HG03108 (cell line): ENCODE data around the gene HDHD2.
"Not testable (repeated sequence)": the region's sequence is repeated elsewhere in the genome, so short reads cannot be mapped to it uniquely, and the experiment has no call there.

Experiments
- ATAC-seq: cut with Tn5 transposase; IDR thresholded peaks from one replicate; pipeline ENCODE4 v1.9.1; 2021; ENCODE audit warnings: moderate library complexity; ENCODE audit not compliant: unreplicated experiment

HDHD2 gene, protein sequence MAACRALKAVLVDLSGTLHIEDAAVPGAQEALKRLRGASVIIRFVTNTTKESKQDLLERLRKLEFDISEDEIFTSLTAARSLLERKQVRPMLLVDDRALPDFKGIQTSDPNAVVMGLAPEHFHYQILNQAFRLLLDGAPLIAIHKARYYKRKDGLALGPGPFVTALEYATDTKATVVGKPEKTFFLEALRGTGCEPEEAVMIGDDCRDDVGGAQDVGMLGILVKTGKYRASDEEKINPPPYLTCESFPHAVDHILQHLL

DNA sequence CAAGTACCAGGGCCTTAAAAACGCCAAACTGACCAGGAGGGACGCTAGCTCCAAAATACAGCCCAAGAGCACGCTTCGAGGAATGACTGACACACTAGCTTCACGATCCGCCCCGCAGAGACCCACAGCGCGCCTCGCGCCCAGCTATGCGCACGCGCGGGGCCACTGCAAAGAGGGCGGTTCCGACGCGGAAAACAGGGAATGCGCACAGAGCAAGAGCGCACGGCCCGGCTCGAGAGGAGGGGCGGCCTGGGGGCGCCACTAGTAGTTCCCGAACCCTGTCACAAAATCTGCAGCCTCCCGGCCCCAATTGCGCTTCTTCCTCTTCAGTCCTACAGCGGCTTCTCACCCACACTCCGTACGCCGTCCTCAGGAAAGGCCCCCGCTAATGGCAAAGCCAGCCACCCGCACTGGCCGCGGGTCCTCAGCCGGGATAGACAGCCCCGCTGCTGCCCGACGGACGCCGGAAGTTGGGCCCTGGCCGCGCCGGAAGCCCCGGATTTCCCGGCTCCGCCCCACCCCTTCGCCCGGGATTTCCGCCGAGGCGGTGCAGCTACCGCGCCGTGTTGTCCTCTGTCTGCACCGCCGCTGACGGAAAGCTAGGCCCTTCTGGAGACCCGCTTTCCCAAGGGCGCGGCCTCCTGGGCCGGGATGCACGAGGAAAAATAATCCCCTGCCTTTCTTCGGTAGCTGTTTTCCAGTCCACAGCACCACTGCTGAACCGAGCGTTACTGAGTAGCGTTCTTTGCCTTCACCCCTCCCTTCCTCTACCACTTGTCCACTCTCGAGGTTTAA lies at the start of gene HDHD2:
Gene HDHD2 (minus strand): TSS at position 472 of the 795 bp plus-strand sequence. CDS start 14,061 bp downstream, outside the sequence.
- ATAC-seq = peak; percentile 95

DNA sequence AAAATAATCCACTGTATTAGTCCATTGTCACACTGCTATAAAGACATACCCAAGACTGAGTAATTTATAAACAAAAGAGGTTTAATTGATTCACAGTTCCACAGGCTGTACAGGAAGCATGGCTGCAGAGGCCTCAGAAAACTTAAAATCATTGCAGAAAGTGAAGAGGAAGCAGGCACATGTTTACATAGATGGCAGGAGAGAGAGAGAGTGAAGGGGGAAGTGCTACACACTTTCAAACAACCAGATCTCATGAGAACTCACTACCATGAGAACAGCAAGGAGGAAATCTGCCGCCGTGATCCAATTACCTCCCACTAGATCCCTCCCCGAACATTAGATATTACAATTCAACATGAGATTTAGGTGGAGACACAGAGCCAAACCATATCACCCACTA lies 45.7 kb upstream of the HDHD2 start:
- ATAC-seq = not testable (repeated sequence)

DNA sequence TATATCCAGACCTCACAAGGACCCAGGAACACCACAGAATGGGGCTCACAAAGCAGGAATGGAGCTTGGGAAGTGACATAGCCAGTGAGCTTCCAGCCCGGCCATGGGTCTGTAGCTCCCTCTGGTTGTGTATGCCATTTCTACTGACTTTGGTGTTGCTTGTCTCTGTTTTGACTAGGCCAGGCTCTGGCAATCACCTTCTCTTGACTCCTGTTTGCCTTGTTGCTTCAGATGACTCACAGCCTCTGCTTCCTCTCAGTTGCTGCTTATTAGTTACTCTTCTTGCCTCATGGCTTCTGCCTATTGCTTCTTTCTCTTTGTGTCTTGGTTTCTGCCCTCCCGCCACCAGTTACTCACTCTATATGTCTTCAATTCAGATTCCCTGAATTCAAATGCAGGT lies 41.7 kb upstream of the HDHD2 start:
- no peak for ATAC-seq

DNA sequence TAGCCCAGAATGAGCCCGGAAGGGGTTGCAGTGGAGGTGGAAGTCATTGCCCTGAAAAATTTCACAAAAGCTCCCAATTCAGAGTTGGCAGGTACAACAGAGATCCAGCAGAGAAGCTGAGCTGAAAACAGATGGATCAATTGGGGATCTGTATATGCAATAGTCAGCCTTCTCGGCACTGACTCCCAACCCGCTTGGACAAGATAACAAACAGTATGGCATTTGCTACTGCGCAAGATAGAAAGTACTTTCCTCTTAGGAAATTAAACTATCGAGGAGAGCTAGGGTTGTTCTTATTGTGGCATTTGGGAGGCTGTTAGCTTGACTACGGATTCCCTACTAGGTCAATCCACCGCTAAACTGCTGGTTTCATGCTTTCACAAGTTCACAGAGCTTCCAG lies 37.4 kb upstream of the HDHD2 start:
- ATAC-seq = no peak

DNA sequence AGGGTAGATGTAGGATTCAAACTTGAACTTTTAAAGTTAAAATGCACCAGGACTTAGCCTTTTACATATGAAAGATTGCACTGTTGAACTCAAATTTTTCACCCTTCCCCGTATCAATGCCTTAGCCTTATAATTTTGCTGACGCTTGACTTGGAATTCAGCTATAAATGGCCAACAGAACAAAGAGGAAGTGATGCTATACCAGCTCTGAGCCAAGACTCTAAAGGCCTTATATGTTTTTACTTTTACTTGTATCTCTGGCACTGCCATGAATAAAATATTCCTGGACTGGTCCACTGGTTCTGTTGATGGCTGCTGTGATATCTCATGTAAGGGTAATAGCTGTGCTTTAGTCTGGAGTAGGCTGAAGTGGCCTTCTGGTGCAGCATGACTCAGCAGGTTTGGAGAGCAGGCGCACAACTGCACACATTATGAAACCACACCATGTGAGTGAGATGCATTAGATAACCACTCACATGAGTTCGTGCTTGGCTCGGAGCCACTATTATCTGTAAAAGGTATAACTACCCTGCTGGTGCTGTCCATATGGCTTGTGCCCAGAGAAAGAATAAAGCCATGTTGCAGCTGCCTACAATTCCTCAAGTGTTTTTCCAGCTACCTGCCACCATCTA lies 34.2 kb upstream of the HDHD2 start:
- ATAC-seq = no peak

DNA sequence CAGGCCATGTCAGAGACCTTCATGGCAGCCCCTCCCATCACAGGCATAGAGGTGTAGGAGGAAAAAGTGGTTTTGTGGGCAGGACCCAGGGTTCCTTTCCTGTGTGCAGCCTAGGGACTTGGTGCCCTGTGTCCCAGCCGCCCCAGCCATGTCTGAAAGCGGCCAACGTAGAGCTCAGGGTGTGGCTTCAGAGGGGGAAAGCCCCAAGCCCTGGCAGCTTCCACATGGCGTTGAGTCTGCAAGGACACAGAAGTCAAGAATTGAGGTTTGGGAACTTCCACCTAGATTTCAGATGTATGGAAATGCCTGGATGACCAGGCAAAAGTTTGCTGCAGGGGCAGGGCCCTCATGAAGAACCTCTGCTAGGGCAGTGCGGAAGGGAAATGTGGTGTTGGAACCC lies 31.9 kb upstream of the HDHD2 start:
- not testable (repeated sequence) for ATAC-seq

DNA sequence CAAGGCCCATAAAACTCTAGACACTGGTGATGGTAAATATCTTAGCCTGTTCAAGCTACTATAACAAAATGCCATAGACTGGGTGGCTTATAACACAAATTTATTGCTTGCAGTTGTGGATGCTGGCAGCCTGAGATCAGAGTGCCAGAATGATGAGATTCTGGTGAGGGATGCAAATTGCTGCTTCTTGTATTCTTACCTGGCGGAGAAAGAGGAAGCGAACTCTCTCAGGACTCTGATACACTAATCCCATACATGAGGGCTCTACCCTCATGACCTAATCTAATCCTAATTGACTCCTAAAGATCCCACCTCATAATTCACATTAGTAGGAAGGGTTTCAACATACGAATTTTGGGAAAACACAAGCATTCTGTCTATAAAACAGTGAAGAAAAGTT lies 30.5 kb upstream of the HDHD2 start:
- ATAC-seq = no peak

DNA sequence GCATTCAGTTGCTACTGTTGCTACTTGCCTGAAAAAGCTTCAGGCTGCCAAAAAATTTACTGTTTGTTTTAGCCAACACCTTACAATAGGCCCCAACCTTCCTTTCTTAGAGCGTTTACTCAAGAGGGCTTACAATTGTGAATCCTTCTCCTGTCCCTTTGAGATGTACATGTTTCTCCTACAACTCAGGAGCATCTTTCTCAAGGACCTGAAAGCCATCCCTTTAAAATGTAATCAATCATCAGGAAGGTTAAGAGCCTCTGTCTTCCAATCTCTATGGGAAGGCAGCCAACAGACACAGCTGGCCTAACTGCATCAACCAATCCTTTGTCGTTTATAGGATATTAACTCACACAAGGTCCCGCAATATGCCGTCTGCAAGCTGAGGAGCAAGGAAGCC lies 29.2 kb upstream of the HDHD2 start:
- ATAC-seq = no peak

DNA sequence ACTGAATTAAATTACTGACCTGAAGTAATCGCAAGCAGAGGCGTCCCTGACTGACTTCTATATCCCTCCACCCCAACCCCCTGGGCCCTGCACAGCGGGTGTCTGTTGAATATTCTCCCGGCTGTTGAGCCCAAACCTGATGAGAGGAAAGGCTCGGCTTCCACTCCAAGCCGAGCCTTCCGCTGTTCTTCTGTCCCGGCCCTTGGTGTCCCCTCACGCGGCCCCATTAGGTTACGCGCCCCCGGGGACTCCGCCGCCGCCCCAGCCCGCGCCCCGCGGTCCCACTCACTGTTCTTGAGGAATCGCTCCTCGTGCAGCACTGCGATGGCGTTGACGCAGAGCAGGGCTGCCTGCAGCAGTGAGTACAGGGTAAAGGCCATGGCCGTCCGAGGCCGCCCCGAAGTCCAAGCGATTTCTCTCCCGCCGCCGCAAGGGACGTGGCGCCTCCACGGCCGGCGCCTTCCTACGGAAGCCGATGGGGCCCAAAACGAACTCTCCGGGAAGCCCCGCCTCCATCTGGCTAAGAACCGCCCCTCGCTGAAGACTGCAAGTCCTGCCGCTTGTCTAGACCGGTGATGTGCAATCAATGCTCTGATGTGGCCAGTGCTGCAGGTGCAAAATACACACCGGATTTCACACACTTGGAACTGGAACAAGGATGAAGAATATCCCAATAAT lies 25.7 kb upstream of the HDHD2 start, which contains the start of gene IER3IP1:
Gene IER3IP1 (minus strand): TSS at position 467 of the 678 bp plus-strand sequence. CDS start 87 bp downstream, at position 380.
- ATAC-seq = peak; percentile 85

DNA sequence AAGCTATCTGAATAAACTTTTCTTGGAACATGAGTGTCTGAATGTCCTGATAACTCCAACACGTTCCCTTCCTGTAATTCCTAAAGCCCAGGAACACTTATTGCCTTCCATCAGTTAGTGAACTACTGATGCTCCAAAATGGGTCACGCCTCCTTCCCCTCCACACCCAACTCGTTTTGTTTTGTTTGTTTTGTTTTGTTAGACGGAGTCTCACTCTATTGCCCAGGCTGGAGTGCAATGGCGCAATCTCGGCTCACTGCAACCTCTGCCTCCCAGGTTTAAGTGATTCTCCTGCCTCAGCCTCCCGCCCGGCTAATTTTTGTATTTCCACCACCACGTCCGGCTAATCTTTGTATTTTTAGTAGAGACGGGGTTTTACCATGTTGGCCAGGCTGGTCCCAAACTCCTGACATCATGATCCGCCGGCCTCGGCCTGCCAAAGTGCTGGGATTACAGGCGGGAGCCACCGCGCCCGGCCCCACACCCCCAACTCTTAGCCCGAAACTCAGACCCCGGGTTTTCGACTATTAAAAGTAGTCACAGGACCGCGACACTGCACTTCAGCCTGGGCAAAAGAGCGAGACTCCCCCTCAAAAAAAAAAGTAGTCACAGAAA lies 25.1 kb upstream of the HDHD2 start:
- ATAC-seq = no peak

DNA sequence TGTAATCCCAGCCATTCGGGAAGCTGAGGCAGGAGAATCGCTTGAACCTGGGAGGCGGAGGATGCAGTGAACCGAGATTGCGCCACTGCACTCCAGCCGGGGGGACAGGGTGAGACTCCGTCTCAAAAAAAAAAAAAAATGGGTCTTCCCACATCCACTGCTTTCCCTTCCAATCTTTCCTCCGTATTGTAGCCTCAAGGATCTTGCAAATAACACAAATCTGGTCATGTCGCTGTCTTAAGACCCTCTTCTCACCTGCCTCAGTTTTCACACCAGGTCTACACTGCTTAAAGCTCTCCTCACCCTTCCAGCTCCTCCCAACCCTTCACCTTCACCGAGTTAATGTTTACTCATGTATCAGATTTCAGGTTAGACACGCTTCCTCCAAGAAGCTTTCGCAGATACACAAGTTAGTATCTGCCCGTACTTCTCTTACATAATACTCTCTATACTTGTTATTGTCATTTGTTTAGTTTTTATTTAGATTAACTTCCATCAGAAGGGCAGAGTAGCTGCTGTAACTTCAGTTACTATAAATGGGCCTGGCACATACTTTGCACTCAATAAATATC lies 24.3 kb upstream of the HDHD2 start:
- ATAC-seq = no peak

DNA sequence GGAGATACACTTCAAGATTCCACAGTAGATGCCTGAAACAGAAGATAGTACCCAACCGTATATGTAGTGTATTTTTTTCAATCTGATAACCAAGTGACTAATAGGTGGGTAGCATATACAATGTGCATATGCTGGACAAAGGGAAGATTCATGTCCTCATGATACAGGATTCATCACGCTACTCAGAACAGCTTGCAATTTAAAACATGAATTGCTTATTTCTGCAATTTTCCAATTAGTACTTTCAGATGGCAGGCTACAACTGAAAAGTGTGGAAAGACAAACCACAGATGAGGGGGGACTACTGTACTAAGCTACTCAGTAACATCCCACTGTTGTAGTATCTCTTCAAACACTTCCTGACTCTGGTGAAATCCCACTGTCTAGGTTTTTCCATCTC lies 22.2 kb upstream of the HDHD2 start:
- ATAC-seq = no peak

DNA sequence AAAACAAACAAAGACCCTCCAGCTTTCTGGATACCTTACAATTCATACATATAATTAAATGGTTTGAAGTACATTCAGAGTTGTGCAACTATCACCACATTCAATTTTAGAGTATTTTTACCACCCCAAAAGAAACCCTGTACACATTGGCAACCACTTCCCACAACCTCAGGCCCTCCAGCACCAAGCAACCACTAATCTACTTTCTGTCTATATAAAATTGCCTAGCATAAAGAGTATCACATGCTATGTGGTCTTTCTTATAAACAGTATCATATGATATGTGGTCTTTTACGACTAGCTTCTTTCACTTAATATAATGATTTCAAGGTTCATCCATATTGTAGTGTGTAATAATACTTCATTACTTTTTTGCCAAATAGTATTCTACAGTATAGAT lies 18.6 kb upstream of the HDHD2 start:
- no peak for ATAC-seq

DNA sequence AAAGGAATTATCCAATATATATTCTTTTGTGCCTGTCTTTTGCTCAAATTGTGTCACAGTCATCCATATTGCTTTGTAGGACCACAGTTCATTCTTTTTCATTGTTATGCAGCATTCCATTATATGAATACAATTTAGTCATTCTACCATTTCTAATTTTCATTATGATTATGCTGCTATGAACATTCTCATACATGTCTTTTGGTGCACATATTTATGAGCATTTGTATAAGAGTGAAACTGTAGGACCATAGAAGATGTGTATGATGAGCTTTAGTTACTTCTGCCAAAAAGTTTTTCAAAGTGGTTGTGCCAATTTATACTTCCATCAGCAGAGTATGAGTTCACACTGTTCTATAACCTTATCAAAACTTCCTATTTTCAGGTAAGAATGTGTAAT lies 18.2 kb upstream of the HDHD2 start:
- no peak for ATAC-seq

DNA sequence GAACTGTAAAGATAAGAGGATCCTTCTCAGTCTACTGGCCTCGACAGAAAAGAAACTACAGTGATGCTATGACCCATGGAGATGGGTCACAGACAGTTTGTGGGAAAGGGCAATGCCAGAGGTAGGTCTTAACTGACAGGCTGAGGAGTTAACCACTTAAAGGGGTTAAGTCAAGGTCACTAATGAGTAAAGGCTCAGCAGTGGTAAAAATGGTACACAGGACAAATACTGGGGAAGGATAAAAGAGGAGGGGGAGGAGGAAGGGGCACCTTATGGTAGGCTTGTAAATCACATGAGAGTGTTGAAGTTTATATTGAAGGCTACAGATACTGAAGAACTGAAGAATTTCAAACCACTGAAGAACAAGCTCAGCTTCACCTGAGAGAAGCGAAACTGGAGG lies 16.0 kb upstream of the HDHD2 start:
- ATAC-seq = no peak

DNA sequence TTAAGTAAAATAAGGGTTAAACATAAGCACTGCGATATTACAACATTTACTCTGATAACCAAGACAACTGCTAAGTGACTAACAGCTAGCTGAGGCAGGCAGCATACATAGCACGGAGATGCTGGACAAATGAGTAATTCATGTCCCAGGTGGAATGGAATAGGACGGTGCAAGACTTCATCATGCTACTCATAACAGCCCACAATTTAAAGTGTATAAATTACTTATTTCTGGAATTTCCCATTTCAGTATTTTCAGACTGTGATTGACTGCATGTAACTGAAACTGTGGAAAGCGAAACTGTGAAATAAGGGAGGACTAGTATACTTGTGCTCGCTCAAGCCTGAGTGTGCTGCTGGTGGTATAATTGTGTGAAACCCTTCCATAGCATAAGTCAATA lies 12.9 kb upstream of the HDHD2 start:
- peak; percentile 53 for ATAC-seq

DNA sequence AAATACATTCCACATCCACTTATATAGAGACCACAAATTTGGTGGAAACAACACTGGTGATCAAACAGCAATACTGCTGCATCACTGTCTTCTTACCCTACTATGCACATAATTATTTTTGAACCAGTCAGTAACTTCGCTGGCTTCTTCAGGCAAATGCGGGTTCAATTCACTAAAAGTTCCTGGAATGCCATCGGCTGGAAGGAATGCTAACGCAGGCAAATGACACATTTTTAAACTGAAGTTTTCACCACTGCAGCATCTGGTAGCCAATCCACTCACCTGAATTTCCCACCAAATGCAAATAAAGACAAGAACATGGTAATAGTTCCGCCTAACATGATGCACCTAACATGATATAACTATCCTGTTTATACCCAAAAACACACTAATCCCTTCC lies 10.0 kb upstream of the HDHD2 start:
- no peak for ATAC-seq

DNA sequence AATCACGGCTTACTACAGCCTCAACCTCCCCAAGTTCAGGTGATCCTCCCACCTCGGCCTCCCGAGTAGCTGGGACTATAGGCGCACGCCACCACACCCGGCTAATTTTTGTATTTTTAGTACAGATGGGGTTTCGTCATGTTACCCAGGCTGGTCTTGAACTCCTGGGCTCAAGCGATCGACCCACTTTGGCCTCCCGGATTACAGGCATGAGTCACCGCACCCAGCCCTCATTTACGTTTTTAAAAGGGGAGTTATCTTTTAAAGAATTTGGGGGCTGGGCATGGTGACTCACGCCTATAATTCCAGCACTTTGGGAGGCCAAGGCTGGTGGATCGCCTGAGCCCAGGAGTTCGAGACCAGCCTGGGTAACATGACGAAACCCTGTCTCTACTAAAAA lies 8.1 kb upstream of the HDHD2 start:
- ATAC-seq = not testable (repeated sequence)

DNA sequence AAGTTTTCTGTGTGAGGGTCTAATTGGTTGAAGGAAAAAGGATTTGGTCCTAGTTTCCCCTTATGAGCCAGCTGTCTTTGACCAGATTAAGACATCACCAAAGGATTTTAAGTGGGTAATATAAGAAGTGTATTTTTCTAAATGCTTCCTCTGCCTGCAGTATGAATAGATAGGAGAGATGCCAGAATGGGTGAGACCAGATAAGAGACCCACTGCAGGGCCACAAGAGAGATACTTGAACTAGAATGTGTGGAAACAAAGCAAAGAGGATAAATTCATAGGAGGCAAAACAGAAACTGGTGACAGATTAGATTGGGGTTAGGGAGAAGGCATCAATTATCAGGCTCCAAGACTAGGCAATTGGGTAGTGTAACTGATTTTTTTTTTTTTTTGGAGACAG lies 1.1 kb upstream of the HDHD2 start:
- ATAC-seq = no peak

DNA sequence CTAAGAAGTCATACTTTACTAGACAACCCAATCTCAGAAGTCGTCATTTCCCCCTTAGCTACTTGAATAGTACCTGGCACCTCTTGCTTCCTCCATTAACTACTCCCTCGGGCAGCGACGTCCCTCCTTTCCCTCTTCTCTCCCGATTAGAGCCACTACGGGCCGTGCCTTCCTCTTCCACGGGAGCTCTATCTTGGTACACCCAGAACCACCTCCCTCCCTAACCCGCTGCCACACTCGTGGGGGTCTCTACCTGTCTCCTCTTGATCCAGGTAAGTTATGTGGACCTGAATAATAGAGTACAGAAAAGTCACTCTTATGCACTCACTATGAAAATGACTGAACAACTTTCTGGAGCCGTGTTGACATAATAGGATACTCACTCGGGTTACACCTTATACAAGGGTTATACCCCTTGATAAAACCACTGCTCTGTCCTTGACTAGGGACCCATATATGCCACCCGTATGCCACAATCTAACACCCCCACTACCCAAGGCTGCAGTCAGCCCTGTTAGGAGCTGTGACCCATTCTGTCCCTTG lies 595 bp upstream of the HDHD2 start:
- ATAC-seq = no peak
